ENCODE data around the gene DPEP2.
"Not testable (repeated sequence)": the region's sequence is repeated elsewhere in the genome, so short reads cannot be mapped to it uniquely, and the experiment has no call there.

DPEP2 gene

DNA sequence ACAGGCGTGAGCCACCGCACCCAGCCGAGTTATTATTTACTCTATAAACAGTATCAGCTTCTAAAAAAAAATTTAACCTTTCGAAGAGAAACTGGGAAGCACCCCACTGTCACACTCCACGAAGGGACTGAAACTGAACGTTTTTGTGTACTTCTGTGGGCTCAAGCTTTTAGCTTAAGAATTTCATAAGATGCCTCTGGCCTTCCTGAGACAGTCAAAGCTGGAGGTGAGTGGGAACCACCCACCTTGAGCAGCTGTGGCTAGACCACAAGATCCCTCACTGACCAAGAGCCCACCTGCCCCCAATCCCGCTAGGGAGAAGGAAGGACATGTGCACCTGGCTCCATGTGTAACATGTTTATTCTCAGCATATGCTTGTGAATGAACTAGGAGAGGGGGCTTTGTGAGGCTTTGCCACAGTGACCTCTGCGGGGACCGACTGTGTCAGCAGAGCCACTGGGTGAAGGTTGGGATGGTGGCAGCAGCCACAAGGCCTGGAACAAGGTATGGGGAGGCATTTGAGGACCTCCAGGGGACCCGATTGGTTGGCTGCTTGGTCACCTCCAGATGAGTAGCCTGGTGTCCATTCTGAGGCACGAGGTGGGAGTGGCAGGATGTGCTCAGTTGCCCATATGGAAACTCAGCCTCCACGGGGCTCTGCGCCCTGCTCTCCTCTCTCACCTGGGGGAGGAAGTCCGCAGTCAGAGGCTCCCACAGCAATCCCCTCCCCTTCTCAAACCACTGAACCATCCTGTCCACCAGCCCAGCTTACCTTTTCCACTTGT lies 23.8 kb downstream of the DPEP2 start:
- DNase-seq (ENCODE audit: low read depth): no peak

DNA sequence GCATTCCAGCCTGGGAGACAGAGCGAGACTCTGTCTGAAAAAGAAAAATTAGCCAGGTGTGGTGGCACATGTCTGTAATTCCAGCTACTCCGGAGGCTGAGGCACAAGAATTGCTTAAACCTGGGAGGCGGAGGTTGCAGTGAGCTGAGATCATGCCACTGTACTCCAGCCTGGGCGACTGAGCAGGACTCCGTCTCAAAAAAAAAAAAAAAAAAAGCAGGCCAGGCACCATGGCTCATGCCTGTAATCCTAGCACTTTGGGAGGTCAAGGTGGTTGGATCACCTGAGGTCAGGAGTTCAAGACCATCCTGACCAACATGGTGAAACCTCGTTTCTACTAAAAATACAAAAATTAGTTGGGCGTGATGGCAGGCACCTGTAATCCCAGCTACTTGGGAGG lies 27.0 kb downstream of the DPEP2 start:
- DNase-seq (ENCODE audit: low read depth): not testable (repeated sequence)

DNA sequence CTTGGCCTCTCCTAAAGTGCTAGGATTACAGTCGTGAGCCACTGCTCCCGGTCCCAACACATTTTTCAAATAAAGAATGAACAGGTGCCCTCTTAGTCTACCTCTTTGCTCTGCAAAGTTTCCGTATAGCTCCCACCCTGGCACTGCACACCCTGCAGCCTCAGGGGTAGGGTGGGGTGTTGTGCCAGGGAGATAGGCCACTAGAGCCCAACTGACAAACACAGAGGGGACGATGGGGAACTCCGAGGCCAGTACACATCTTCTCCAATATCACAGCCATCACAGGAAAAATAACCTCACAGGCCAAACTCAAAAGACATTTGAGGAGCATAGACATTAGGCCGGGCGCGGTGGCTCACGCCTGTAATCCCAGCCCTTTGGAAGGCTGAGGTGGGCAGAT lies 28.2 kb downstream of the DPEP2 start:
- no peak for DNase-seq (ENCODE audit: low read depth)

DNA sequence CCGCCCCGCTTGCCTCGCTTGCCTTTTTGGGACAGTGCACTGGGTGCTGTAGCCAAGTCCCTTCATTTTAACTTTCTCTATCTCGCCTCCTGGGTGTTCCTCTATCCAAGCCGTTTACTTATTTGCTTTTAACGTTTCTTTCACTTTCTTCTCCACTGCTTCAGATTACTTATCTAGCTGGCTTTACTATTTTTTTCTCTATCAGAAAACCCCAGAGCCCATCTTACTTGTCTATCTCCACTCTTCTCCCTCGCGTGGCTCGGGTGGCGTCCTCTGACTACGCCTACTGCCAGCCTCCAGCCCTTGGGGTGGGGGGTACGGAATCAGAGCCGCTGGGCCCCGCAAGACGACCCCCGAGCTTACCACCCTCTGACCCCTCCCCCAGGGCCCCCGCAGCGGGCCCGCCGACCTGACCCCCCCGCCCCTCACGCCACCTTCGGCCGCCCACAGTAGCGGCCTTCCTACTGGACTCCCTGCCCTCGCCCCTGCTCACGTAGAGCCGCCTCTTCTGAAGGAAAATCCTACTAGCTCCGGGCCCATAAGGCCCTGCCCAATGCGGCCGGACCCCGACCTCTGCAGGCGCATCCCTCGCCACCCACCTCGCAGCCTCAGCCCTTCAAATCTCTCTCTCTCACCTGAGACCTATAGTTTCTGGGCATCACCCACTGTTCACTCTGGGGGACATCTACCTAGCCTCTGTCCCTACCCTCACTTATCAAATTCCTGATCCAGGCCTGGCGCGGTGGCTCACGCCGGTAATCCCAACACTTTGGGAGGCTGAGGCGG lies 29.8 kb downstream of the DPEP2 start:
- DNase-seq (ENCODE audit: low read depth): no peak

DNA sequence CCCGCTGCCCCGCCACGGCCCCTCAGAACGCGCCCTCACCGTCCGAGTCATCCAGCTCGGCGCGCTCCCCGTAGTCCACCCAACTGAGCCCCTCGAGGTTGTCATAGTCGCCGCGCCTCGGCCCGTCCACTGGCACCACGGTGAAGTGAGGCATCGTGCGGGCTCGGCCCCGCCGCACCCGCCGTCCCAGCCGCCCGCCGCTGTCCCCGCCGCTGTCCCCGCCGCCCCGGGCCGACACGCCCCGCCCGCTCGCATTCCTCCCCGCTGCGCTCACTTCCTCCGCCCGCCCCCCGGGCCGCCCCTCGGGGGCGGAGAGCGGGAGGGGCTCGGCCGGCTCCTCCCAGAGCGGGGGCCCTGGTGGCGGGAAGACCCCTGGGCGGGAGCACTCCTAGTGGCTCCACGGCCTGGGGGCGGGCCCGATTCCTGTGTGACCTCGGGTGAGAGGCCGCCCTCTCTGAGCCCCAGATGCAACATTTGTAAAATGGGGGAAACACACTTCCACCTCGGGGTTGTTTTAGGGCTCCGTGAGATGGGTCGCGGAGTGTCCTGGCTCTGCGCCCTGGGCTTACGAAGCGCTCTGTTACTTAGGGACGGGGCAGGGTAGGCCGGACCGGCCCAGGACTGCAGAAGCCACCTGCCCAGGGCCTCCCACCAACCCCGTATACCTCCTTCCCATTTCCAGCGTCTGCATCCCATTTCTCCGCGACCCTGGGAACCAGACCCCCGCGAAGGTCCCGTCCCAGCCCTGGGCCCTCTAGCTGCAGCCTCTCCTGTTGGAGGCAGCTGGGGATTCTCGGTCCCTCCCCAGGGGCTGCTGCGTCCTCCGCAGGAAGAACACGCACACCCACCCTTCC lies 30.7 kb downstream of the DPEP2 start, which contains the start of gene SLC12A4:
SLC12A4 (minus strand) TSS at position 238 of the 854 bp plus-strand sequence; CDS start at position 154, 84 bp downstream.
- DNase-seq (ENCODE audit: low read depth): no peak

DNA sequence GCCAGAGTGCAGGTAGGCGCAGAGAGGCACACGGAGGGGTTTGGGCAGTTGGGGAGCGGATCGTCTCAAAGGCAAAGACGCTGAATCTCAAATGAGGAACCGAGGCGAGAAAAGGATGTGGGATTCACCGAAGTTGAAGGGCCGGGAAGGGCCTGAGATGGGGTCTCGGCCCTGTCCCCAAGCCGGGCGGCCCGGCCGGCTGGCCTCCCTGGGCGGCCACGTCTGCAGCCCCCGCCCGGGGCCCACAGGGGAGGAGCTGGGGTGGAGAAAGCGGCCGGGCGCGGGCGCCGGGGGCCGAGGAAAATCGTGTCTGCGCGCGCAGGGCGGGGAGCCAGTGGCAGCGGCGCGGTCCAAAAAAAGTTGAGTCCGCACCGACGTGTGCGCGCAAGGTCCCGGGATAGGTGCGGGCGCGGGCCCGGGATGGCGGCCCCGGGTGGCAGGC lies 31.3 kb downstream of the DPEP2 start:
- no peak for DNase-seq (ENCODE audit: low read depth)

DNA sequence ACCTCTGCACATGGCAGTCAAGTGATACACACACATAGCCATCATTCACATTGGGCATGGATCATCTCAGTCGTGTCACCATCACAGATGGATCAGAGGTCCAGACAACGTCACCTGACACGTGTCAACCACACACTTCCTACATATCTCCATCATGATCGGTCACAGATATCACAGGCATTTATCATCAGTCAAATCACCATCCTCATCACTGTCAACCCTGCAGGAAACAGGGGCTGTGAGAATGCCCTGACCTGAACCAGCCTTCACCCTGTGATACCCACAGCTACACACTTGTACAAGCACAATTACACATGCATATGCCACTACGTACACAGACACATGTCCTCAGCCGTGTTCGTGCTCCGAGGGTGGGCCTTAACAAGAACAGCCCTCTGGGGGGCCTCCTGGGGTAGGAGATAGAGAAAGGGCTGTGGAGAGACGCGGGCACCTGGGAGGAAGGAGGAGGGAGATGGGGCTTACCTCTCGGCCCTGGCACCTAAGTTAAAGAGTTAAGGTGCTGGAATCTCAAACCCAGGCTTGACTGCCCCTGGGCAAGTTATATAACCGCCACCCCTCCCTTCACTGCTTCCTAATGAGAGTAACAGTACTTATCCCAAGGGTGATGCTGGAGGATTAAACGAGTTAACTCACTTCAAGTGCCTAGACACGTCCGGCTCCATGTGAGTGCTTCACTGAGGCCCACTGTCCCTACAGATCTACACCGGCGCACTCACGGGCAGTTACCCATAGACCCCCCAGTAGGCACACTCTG lies 31.9 kb downstream of the DPEP2 start:
- DNase-seq (ENCODE audit: low read depth): no peak

DNA sequence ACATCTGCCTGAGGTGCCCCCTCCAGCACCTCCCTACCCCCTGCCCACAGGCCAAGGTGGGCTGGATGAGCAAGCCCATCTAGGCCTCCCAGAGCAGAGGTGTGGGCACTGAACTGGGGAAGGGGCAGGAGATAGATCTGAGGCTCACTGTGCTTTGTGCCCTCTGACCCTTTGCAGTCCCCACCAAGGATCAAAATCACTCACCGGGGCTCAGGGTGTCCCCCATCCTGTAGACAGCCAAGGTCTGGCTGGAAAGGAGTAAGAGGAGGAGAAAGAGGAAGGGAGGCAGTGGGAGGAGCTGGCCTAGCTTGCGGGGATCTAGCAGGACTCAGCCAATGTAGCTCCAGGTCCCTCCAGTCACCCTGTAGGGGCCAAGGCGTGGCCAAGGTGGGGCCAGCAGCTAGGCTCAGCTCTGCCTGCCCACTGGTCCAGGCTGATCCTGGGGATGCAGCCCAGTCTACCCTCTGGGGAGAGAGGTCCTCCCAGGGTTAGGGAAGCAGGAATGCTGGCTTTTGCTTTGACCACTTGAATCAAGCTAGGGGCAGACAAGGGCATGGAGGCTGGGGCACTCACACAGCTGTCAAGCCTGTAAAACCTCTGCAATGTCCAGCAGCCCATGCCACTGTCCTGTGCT lies 32.6 kb downstream of the DPEP2 start:
- no peak for DNase-seq (ENCODE audit: low read depth)

DNA sequence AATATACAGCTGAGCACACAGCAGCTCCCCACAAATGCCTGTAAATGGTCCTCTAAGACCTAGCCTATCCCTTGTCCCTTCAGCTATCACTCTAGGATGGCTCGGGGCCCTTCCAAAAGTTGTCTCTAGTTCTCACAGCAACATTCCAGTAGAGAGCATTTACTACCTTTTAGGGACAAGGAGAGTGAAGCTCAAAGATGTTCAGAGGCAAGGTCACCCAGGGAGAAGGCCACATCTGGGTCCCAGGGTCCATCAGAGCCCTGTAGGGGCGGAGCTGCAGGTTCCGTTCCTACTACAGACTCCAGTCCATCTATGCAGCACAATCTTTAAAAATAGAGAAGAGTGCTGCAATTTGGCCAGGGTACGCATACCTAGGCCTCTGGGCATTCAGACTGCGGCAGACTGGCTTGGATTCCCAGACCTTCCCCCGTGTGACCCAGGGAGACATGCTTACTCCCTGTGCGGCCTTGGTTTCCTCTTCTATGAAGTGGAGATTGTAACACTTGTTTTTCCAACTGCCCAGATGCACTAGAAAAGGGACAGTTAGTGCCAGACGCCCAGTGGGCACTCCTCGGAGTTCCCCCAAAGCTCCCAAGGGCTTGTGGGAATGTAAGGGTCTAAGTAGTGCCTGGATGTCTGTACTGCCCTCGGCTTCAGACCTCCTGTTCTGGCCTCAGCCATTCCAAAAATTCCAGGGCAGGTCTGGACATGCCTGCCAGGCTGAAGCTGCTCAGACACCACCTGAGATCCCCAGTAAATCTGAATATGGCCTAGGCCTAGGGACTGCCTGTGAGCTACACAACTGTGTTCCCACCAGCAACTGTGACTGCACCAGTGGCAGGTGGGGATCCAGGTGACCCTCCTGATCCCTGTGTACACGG lies 33.4 kb downstream of the DPEP2 start:
- no peak for DNase-seq (ENCODE audit: low read depth)

DNA sequence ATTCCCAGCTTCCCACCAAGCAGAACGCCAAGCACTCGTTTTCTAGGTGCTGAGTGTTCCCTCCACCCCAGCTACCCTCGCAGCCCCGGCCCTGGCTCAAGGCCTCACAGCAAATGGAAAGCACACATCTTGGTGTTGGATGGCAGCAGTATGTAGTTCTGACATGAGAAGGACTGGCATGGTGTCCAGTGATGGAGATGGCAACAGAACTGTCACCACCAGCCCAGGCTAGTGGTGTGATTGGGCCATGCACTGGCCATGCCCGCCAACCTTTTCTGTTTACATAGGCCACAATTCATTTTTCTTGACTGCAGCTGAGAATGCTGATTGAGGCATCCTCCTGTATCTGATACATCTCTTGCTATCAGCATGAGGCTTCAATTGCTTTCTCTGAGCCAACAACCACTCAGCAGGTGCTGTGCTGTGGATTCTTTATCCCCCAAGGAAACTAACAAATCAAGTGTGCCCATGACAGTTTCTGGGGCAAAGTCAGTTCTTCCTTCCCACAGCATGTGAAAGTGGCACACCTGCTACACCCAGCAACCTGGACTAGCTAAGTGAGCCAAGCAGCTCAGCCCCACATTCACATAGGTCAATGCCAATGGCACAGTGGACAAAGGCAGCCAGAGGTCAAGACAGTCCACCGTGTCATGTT lies 34.7 kb downstream of the DPEP2 start:
- no peak for DNase-seq (ENCODE audit: low read depth)

DNA sequence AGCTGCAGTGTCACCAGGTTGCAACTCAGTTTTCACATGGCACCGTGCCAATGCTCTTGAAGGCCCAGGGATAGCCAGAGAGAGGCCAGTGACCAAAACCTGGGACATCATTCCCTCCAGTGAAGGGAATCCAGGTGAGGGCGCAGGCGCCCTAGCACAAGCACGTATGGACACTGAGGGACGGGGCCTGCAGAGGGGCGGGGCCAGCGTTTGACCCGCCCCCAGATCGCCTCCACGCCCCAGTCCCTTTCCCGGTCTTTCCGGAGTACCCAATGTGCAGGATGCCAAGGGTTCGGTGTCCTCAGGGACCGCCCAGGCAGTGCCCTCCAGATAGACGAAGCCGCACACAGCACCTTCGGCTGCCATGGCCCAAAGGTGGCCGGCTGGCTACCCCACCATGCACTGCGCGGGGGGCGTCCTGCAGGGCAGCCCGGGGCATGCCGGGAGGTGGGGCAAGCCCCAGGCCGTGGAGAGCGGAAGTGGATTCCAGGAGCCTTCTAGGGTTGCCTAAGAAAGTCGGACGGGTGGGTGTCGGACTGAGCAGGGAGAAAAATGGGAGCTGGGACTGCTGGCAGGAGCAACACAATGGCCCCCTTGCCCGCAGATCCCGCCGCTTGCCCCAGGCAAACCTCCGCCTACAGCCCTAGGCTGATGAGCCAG lies 35.5 kb downstream of the DPEP2 start:
- DNase-seq (ENCODE audit: low read depth): no peak

DNA sequence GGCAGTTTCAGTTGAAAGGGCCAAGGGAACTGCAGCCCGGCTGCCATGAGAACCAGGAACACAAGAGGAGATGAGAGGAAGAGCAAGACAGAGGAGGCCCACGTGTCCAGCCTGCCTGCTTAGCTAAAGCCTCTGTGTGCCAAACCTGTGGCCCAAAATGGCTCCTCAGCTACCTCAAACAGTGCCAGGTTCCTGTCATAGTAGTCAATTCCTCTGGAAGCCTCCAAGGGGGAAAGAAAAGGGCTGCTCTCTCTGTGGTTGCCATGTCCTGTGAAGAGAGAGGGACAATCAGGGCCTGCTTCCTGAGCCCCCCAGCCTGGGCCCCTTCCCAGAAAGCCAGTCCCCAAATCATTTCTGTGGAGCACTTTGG lies 36.0 kb downstream of the DPEP2 start:
- no peak for DNase-seq (ENCODE audit: low read depth)

DNA sequence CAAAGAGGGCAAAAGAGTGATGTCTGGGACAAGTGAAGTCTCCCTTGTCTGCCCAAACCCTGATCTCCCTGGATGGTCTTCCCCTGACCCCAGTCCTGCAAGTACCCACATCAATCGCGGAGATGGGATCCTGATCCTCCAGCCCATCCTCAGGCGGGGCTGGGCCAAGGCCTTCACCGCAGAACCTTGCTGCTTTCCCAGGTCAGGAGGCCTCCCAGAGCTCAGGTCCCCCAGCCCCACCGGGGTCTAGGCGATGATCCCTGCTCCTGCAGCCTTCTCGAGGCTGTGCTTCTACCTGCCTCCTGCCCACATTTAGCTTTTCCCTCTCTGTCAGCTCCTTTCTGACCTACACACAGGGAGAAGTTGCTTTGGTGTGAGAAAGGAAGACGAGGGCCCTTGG lies 37.1 kb downstream of the DPEP2 start:
- DNase-seq (ENCODE audit: low read depth): no peak

DNA sequence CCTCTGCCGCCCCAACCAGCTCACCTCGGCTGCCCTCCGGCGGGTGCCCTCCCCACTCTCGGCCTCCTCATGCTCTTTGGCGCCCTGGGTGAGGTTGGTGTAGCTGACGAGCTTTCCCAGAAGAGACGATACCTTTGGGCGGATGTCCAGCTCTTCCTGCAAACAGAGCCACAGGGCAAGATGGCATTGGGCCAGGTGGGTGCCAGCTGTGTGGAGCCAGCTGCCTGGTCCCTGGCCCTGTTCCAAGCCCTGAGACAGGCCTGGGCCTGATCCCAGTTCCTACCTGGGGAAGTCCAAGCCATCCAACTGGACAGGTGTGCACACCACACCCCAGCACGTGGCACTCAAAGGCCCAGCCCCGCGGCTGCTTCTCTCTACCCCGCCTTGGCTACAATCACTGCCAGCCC lies 37.7 kb downstream of the DPEP2 start:
- no peak for DNase-seq (ENCODE audit: low read depth)

DNA sequence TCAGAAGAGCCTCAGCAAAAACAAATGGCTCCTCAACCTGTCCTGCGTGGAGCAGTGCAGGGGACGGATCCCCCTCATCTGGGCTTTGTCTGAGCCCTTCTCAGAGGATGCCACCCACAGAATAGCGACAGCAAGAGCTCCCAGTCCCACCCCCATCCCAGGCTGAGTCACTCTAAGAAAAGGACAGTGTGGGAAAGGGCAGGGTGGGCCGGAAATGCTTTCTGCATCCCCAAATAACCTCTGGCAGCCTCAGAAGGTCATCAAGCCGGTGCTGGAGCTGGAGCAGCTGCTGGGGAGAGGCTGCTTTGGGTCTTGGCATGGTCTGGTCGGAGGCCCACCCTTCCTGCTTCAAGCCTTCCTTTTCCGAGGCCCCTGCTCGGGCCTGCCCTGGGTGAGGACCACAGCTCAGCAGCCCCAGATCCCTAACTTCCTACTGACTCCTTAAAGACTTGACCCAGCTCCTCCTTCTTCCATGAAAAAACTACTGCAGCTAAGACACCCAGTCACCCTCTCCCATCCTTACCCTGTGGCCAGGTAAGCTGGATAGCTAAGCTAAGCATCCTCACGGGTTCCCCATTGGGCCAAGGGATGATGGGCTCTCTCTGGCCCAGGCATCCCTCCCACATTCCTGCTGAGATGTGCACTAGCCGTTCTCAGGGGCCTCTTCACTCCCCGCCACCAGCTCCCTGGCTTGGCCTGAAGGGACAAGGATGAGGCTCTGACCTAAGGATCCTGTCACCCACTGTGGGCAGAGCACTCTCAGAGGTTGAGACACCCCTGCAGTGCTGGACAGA lies 39.6 kb downstream of the DPEP2 start:
- DNase-seq (ENCODE audit: low read depth): no peak

DNA sequence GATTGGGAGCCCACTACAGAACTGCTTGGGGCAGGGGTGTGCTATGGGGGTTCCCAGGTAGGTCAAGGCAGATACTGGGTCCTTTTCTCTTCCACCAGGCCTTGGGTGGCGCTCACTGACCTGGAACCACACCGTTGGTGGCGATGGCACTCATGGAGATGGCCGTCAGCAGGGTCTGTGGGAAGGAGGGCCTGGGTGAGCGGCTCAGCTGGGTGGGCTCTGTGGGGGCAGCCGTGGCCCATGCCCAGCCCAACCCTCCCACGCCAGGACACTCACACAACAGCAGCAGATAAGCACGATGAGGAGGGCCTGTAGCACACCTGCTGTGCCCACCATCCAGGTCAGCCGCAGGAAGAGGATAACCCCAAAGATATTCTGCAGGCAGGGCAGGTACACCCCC lies 41.7 kb downstream of the DPEP2 start:
- DNase-seq (ENCODE audit: low read depth): no peak

DNA sequence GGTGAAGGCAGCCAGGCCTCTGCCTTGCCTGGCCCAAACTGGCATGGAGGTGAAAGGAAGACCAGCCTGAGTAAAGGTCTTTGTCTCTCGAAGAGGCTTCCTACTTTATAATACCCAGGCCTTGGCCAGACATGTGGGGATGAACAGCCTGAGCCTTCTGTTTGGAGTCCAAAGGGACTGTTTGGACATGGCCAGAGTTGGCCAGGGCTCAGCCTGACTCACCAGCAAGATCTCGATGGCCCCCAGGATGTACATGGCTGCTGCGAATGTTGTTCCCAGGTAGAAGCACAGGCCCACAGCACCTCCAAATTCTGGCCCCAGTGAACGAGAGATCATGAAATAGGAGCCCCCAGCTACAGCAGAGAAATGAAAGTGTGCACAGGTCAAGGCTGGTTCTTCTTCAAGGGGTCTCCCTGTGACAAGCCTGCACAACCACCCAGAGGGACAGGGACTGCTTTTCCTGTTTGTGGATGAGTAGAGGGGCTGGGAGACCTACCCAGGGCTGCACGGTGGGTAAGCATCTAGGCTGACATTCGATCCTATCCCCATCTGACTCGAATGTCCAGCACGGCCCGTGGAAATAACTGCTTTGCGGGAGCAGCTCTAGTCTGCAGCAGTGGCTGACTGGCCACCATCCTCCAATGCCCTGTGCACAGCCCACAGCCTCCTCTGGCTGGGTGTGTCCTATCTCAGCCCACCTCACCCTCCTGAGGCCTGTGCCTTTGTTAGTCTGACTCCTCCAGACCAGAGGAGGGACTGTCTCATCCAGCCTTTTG lies 44.7 kb downstream of the DPEP2 start:
- no peak for DNase-seq (ENCODE audit: low read depth)
